Heart left ventricle (tissue), 16 donors: Measurements from ENCODE around the gene RREB1. TPM values are rescaled to one million over a fixed set of nuclear protein-coding genes. Genes with fewer than 3 reads are reported as not detected.

Source experiments
- ATAC-seq, 4 donors: fragments of 200-7000 bp; cut with Tn5 transposase; one replicate each; pipeline ENCODE4 v1.9.1; 2020 to 2022; ENCODE audit warnings: moderate library complexity in 4 of 4, mild to moderate bottlenecking in 3 of 4, moderate number of reproducible peaks in 1 of 4
- DNase-seq, 5 donors: peaks; one replicate each; pipeline ENCODE4 v3.0.0-alpha.2; 2020
- H3K27ac ChIP-seq, 12 donors: fragments of 200-600 bp; sonication (generic) in 4 of 12; one replicate each; pipeline versions ENCODE4 v1.5.0 to v1.8.0; 2016 to 2022; ENCODE audit warnings: mild to moderate bottlenecking in 2 of 12
- H3K27me3 ChIP-seq, 9 donors: fragments of 200-600 bp; sonication (generic) in 2 of 9; one replicate each; pipeline versions ENCODE4 v1.5.1 to v1.8.0; 2016 to 2022; ENCODE audit warnings: mild to moderate bottlenecking in 3 of 9
- H3K36me3 ChIP-seq, 9 donors: fragments of 200-600 bp; sonication (generic) in 2 of 9; one replicate each; pipeline versions ENCODE4 v1.5.0 to v1.8.0; 2018 to 2022; ENCODE audit warnings: mild to moderate bottlenecking in 2 of 9
- H3K4me1 ChIP-seq, 12 donors: fragments of 200-600 bp; sonication (generic) in 4 of 12; one replicate each; pipeline versions ENCODE4 v1.5.0 to v1.8.0; 2016 to 2022; ENCODE audit warnings: mild to moderate bottlenecking in 3 of 12
- H3K4me3 ChIP-seq, 12 donors: fragments of 200-600 bp; sonication (generic) in 4 of 12; one replicate each; pipeline versions ENCODE4 v1.5.0 to v1.8.0; 2017 to 2022; ENCODE audit warnings: mild to moderate bottlenecking in 9 of 12, moderate library complexity in 4 of 12
- H3K9me3 ChIP-seq, 12 donors: fragments of 200-600 bp; sonication (generic) in 4 of 12; one replicate each; pipeline versions ENCODE4 v1.5.0 to v1.8.0; 2016 to 2022; ENCODE audit warnings: mild to moderate bottlenecking in 1 of 12
- POLR2A ChIP-seq, 2 donors: fragments of 450-650 bp; IDR thresholded peaks; one replicate each; pipeline ENCODE4 v1.6.1; 2017; ENCODE audit warnings: antibody characterized with exemption in 2 of 2, mild to moderate bottlenecking in 2 of 2, moderate library complexity in 2 of 2
- WGBS, 4 donors: extraction: QIAGEN DNeasy Blood & Tissue Kit in 2 of 4; methylation state at CpG; one replicate each; pipeline versions ENCODE4 v1.1.5 to v1.1.7; 2013 to 2018; 5-methylcytosine and 5-hydroxymethylcytosine counted together
- intact Hi-C, 10 donors: fragments of 100-400 bp; cut with DNase I; formaldehyde crosslinking; loops; one replicate each; pipeline versions ENCODE4 v1.11.1 to v1.14.2; 2022
- polyA plus RNA-seq, 2 donors: library from polyadenylated mRNA; stranded (reverse); fragments of 200-250 nt; gene quantifications; one replicate each; pipeline ENCODE4 v1.2.3, GENCODE V29; 2013
- total RNA-seq, 9 donors: library from RNA; depleted of rRNA in 2 of 9; stranded (reverse); fragments of >200 nt in 2 of 9; fragmentation: NEBNext Ultra II Directional in 3 of 9; extraction: Animal tissue kit (Norgen Biotek cat#: 25700) in 3 of 9; gene quantifications; one replicate each; pipeline versions ENCODE4 v1.1.0 to v1.2.4, GENCODE V29; 2016 to 2023
- TF ChIP-seq, protein P1 (sequence below), 12 donors: fragments of 200-600 bp; sonication (generic) in 4 of 12; IDR thresholded peaks; one replicate each; pipeline versions ENCODE4 v1.5.0 to v1.8.0; 2018 to 2022; ENCODE audit warnings: antibody characterized with exemption in 12 of 12, mild to moderate bottlenecking in 5 of 12
- donor health status: ischemic (EF 13 %, LVEDD 7.1; RV severe dilation, severe dysfunction).
- donor health status: healthy with polysubstance abuse.
- donor health status: DM: no; HTN: yes; CAD: no.
- donor health status: DM: no; HTN: no; CAD: no.
- donor health status: ischemic (EF 25% LVEDD 6.9; RV normal size, moderate dysfunction).
- donor health status: ischemic (EF 25% LVEDD 5.7; RV mildly dilated, moderate dysfunction).
- donor health status: healthy.
- donor health status: DM: yes; HTN: yes; CAD: no.
- donor health status: ischemic (EF 35%, LVEDD 5.7; RV mildly dilated, moderate dysfunction).
- donor health status: nonischemic (EF 11% LVEDD 7.7; RV severe dilation, severe dysfunction).
- donor health status: DM: yes; HTN: yes; CAD: no.
- donor health status: PGD.
- donor health status: ischemic (EF 29% LVEDD 5.4; RV normal size, mild dysfunction).
- donor health status: nonischemic (EF 23%, LVEDD 6.1; RV moderate dilation, normal function).

RREB1 gene
- total and polyA plus RNA-seq, 11 donors, result 8.7 to 49.4 (median 35.7) TPM

GRCh38 chr6:7245668-7246393 is 138.1 kb downstream of the RREB1 start:
- ATAC-seq (no peak), DNase-seq (peak in 1 of 5 donors; percentile 20)
- TF ChIP-seq POLR2A (IDR thresholded peaks at IDR 0.05), result no peak
- TF ChIP-seq, protein P1, sequence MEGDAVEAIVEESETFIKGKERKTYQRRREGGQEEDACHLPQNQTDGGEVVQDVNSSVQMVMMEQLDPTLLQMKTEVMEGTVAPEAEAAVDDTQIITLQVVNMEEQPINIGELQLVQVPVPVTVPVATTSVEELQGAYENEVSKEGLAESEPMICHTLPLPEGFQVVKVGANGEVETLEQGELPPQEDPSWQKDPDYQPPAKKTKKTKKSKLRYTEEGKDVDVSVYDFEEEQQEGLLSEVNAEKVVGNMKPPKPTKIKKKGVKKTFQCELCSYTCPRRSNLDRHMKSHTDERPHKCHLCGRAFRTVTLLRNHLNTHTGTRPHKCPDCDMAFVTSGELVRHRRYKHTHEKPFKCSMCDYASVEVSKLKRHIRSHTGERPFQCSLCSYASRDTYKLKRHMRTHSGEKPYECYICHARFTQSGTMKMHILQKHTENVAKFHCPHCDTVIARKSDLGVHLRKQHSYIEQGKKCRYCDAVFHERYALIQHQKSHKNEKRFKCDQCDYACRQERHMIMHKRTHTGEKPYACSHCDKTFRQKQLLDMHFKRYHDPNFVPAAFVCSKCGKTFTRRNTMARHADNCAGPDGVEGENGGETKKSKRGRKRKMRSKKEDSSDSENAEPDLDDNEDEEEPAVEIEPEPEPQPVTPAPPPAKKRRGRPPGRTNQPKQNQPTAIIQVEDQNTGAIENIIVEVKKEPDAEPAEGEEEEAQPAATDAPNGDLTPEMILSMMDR (IDR thresholded peaks at IDR 0.05), result no peak
- Histone ChIP-seq H3K4me3 (no peak overlapping the region), H3K9me3 (no peaks in the 10 kb centered on the region), H3K4me1 (peaks cover 0 to 32% (median 10%) of the 10 kb centered on the region in 12 donors), H3K27ac (no peak overlapping the region), H3K36me3 (peaks cover 0 to 75% (median 60%) of the 10 kb centered on the region in 9 donors), H3K27me3 (no peaks in the 10 kb centered on the region)
- intact Hi-C loops, result loop anchor here in 6 of 10 donors (5.0 to 10.0 kb wide), 6 partner anchors 321 to 691 kb away; no protein-coding TSS in a partner anchor
- WGBS, 4 donors, result 84 to 95% (median 91%) methylated on average over 9 to 15 of the region's 15 CpGs

GRCh38 chr6:7246401-7247178 is 138.8 kb downstream of the RREB1 start:
- Histone ChIP-seq H3K36me3 (peaks cover 0 to 77% (median 59%) of the 10 kb centered on the region in 9 donors), H3K9me3 (no peaks in the 10 kb centered on the region), H3K27ac (no peak overlapping the region), H3K27me3 (no peaks in the 10 kb centered on the region), H3K4me3 (no peak overlapping the region), H3K4me1 (peaks cover 0 to 34% (median 10%) of the 10 kb centered on the region in 12 donors)
- no peak for TF ChIP-seq POLR2A (IDR thresholded peaks at IDR 0.05)
- TF ChIP-seq, protein P1 (IDR thresholded peaks at IDR 0.05), result peak in 1 of 12 donors; percentile 2
- 93 to 94% (median 94%) methylated on average over 65 to 71 of the region's 71 CpGs for WGBS, 4 donors
- intact Hi-C loops, result loop anchor here in 6 of 10 donors (5.0 to 10.0 kb wide), 6 partner anchors 322 to 692 kb away; no protein-coding TSS in a partner anchor
- ATAC-seq (no peak), DNase-seq (no peak)

DNA sequence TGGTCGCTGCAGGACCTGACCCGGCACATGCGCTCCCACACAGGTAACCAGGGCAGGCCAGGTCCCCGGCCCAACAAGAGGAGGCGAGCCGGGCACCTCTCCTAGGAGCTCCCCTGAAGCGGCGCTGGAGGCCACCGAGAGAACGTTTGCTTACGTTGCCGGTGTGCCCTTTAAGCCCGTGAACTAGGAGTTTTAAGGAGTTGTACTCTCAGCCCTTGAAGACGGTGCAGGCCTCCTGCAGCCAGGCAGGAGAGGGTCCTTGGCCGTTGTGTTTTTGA is 139.4 kb downstream of the RREB1 start:
- peaks cover 0 to 78% (median 63%) of the 10 kb centered on the region in 9 donors for H3K36me3 ChIP-seq
- intact Hi-C loops, result loop anchor here in 6 of 10 donors (5.0 to 10.0 kb wide), 6 partner anchors 322 to 692 kb away; no protein-coding TSS in a partner anchor
- no peak for ATAC-seq

More for the DNA sequence above, 139.4 kb downstream of the RREB1 start:
- H3K27ac ChIP-seq, result no peak overlapping the region
- WGBS, 4 donors, result 95 to 96% (median 95%) methylated on average over 14 to 15 of the region's 15 CpGs
- H3K4me3 ChIP-seq, result no peak overlapping the region
- TF ChIP-seq, protein P1 (IDR thresholded peaks at IDR 0.05), result no peak
- TF ChIP-seq POLR2A (IDR thresholded peaks at IDR 0.05), result no peak
- H3K9me3 ChIP-seq, result no peaks in the 10 kb centered on the region
- H3K27me3 ChIP-seq, result no peaks in the 10 kb centered on the region
- H3K4me1 ChIP-seq, result peaks cover 0 to 33% (median 10%) of the 10 kb centered on the region in 12 donors
- no peak for DNase-seq
